Stimulated activated CD4-positive, alpha-beta T cell treated with anti-CD3 and anti-CD28 coated beads, Interleukin-4, amount 100 ng/mL, for 1 hour (primary cell): ENCODE measurements around the gene GADL1.

Experiments used
- DNase-seq: peaks from one replicate; pipeline ENCODE4 v3.0.0-alpha.2; 2020

GADL1 gene, protein sequence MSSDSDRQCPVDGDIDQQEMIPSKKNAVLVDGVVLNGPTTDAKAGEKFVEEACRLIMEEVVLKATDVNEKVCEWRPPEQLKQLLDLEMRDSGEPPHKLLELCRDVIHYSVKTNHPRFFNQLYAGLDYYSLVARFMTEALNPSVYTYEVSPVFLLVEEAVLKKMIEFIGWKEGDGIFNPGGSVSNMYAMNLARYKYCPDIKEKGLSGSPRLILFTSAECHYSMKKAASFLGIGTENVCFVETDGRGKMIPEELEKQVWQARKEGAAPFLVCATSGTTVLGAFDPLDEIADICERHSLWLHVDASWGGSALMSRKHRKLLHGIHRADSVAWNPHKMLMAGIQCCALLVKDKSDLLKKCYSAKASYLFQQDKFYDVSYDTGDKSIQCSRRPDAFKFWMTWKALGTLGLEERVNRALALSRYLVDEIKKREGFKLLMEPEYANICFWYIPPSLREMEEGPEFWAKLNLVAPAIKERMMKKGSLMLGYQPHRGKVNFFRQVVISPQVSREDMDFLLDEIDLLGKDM

DNA sequence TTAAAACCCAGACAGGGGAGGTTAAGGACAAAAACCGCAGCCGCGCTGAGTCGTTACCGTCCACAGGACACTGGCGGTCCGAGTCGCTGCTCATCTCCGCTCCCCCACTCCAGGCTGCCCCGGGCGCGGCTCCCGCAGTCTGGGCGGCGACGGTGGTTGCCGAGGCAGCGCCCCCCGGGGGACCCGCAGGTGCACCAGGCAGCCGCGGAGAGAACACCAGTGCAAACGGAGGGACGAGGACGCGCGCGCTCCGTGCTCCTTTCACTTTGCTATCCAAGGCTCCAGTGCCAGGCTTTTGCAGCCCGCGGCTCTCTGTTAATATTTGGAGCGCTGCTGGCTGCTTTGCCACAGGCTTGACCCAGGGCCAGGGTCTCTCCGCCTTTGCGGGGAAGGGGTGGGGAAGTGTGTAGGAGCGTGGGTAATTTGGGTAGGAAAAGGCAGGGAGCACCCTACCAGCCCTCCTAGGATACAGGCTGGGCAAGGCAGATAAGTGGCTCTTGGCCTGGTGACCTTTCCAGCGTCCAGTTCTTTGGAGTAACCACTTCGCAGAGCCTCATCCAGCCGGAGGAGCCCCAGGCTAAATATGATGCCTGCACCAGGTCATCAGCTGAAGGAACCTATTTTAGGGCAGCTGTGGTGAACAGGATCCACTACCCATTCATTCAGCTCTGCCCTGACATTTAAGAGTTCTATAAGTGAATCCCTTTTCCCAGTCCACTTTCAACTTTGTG lies at the start of gene GADL1:
GADL1 (minus strand) TSS at position 141 of the 731 bp plus-strand sequence; CDS start at position 94, 47 bp downstream.
- DNase-seq = peak; percentile 15

DNA sequence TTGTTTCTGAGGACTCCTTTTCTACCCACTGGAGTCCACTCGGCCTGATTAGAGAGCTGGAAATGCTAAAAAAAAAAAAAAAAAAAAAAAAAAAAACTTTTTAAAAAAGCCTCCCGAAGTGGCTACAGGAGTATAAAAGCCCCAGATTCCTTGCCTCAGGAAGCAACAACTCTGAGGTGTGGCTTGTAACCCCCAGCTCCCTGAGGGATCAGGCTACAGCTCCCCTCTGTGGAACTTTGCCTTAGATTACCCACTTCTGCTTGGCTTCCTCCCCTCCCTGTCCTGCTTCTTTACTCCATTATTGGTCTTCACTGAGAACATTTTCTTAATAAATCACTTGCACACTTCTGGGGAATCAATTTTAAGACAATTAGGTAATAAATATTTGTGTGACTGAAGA lies 49.7 kb upstream of the GADL1 start:
- no peak for DNase-seq

DNA sequence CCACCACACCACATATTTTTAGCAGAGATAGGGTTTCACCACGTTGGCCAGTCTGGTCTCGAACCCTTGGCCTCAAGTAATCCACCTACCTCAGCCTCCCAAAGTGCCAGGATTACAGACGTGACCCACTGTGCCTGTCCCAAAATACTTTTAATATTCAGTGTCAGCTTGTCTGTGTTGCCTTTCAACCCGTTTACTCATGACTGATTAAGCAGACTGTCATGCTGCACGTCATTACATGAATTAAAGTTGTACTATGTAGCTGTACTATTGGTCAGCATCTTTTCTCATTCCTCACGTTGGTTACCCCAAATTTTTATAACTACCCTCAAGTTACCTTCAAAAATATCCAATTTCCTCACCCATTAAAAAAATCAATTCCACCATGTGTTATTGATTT lies 48.7 kb upstream of the GADL1 start:
- no peak for DNase-seq

DNA sequence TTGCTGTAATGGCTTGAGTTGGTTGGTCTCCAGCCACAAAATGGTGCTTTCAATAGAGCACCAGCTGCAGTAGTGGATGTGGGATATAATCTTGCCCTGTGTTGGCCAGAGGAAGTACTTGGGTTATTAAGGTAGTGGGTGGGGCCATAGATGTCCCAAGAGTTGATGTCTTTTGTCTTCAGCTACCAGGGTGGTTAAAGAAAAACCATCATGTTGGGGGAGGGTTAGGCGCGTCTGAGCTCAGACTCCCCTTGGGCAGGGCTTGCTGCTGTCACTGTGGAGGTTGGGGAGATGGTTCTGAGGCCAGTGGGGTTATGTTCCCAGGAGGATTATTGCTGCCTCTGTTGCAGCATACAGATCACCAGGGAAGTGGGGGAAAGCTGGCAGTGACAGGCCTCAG lies 46.9 kb upstream of the GADL1 start:
- no peak for DNase-seq

DNA sequence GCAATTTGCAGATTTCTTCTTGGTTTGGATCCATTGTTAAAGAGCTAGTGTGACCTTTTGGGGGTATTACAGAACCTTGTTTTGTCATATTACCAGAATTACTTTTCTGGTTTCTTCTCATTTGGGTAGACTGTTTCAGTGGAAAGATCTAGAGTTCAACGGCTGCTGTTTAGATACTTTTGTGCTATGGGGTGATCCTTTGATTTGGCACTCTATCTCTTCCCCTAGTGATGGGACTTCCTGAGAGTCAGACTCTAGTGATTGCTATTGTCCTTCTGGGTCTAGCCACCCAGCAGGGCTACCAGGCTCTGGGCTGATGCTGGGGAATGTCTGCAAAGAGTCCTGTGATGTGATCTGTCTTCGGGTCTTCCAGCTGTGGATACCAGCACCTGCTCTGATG lies 46.3 kb upstream of the GADL1 start:
- DNase-seq = no peak

DNA sequence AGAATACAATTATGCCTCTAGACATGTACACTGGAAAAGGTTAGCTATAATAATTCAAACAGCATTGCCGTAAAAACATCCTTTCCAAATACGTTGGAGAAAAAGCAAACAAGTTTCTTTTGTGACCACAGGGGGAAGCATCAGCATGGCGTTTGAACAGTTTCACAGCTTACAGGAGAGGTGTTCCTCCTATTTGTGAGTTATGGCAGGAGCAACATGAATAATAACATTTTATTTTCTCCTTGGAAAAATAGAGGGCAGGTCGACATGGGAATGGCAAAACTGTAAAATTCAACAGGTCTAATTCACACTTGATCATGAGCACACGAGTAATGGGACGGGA lies 39.7 kb upstream of the GADL1 start:
- DNase-seq = no peak

DNA sequence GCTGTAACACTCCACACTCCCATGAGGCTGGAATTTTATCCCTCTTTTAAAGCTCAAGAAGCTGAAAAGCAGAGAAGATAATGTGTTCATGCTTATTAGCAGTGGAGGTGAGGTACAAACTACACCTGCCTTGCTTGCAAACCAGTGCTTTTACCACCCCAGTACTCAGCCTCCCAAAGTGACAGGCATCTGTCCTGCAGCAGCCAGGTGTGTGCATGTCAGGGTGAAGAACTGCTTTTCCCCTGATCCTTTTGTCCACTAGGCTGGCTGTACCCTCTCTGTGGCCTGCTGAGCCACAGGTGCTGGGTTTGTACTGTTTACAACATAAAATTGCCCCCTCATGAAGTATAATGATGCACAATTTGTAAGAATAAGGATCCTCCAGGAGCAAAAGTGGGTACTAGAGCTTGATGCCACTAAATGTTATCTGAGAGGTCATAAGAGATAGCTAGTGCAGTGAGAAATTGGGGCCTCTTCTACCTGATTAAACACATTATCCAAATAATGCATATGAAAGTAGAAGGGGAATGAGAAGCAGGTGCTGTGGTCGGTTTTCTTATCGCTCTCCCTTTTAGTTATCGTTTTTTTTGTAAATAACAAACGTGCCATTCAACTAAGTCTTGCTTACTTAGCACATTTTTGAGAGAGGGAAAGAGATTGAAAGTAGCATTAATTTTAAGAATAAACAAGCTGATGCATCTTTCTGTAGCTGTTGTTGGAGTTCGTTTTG lies 39.2 kb upstream of the GADL1 start:
- DNase-seq = no peak

DNA sequence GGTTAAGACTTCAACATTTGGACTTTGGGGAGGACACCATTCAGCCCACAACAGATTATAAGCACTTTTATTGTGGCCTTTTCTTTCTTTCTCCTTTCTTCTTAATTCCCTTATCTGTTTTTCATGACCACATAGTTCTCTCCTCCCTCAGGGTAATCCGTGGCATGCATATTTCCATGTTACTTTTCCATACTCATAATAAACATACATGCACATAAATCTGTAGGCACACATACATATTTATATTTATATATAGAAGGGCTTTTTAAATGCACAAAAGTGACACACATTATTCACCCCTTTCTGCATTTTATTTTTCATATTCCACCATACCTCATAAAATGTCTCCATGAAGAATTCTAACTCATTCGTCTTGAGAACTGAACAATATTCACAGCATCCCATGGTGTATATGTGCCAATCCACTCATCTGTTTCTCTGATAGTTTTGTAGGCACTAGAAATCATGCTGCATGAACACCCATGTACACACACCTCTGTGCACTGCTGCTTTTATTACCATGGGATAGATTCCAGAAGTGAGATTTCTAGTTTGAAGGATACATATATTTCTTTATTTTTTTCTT lies 38.1 kb upstream of the GADL1 start:
- no peak for DNase-seq

DNA sequence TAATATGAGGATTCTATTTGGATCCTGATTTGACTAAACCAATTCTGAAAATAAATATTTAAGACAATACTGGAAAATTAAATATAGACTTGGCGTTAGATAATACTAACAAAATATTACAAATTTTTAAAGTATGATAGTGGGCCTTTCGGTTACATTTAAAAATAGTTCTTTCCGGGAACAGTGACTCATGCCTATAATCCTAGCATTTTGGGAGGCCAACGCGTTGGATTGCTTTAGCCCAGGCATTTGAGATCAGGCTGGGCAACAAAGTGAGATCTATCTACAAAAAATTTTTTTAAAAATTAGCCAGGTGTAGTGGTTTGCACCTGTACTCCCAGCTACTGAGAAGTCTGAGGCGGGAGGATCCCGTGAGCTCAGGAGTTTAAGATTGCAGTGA lies 30.3 kb upstream of the GADL1 start:
- DNase-seq = no peak

DNA sequence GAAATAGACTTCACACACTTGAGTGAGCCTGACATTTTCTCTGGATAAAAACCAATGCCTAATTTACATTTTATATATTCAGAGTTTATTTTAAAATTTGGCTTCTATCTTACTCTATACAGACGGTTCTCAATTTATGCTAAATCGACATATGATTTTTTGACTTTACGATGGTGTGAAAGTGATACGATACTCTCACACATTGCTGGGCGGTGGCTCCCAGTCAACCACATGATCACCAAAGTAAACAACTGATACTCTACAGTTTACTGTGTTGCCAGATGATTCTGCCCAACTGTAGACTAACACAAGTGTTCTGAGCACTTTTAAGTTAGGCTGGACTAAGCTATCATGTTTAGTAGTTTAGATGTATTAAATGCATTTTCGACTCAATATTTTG lies 25.1 kb upstream of the GADL1 start:
- no peak for DNase-seq

DNA sequence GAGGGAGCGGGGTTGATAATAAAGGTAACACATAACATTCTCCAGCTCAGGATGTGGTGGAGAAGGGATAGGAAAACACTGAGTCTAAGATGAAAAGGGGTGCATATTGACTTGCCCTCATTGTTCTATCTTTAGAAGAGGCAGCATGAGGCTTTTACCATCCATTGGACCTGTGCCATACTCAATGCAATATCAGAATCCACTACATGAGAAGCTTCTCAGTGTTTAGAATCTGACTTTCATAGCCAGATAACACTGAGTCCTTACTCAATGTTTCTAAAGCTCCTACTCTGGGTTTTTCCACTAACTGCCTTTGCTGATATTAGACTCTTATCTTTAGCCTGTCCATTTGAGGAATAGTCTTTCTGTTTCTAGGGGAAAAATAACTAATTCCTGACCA lies 24.3 kb upstream of the GADL1 start:
- DNase-seq = no peak

DNA sequence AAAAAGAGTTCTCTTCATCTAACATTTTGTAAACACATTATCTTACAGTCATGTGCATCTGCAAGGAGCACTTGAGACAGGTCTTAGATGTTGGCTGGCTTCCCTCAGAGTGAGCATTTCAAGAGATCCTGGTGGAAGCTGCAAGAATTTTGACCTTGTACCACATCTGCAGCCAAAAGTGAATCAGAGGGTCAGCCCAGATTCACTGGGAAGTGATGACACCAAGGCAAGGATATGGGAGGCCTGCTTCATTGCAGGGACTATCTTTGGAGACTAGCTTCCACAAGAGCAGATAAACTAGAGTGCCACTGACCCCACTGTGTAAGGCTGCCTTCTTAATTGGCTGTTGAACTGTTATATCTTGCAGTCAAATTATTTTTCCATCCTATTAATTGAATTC lies 21.3 kb upstream of the GADL1 start:
- DNase-seq = no peak

DNA sequence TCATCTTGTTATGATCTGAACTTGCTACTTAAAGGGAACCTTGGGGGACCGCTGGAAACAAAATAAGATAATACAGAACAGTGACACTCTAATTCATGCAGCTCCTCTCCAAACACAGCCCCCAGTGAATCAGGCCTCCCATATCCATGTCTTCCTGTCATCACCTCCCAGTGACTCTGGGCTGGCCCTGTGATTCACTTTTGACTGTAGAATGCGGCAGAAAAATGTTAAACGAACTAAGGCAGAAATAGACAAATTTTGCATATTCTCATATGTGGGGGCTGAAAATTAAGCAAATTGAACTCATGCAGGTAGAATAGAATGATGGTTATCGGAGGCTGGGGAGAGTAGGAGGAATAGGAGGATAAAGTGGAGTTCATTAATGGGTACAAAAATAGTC lies 20.2 kb upstream of the GADL1 start:
- DNase-seq = no peak

DNA sequence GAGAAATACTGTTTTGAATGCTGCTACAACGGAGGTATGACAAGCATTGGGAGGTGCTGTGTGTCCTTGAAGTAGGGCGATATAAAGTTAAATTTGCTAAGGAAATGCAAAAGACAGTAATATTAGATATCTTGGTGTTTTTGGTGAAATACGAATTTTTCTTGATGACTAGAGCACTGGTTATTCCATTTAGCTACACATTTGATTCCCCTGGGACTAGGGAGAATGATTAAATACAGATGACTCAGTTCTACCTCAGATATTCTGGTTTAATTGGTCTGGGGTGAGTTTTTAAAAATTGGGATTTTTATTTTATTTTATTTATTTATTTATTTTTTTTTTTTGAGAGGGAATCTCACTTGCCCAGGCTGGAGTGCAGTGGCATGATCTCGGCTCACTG lies 18.7 kb upstream of the GADL1 start:
- DNase-seq = no peak

DNA sequence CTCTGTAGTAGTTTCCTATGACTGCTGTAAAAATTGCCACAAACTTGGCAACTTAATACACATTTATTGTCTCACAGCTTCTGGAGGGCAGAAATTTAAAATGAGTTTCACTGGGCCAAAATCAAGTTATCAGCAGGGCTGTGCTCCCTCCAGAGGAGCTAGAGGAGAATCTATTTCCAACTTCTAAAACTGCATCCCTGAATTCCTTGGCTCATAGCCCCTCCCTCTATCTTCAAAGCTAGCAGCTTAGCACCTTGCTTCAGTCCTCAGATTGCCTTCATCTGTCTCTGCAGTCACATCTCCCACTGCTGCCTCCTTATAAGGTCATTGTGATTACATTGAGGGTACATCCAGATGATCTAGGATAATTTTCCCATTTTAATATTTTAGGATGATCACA lies 17.8 kb upstream of the GADL1 start:
- no peak for DNase-seq

DNA sequence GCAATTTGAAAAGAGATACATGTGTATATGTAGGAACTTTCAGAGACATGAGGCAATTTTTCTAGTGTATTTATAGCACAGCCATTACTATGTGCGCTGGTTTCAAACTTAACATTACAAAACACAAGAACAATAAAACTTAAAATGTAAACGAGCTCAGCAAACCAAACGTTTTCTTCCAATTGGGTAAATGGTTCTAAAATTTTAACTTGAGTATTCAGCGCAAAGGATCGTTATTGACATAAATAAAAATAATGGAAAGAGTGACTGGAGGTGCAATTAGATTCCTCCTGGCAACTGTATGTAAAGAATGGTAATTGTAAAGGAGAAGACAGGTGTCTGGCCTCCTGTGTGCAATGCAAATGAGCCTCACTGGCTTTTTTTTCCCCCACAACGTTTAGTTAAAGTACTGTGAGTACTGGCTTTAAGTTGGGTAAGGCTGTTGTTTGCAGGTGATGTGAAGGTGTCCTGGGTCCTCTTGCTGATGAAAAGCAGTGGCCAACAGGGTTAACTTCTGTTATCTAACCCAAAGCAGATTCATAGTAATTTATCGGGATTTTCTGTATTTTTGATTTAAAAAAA lies 14.1 kb upstream of the GADL1 start:
- DNase-seq = no peak

DNA sequence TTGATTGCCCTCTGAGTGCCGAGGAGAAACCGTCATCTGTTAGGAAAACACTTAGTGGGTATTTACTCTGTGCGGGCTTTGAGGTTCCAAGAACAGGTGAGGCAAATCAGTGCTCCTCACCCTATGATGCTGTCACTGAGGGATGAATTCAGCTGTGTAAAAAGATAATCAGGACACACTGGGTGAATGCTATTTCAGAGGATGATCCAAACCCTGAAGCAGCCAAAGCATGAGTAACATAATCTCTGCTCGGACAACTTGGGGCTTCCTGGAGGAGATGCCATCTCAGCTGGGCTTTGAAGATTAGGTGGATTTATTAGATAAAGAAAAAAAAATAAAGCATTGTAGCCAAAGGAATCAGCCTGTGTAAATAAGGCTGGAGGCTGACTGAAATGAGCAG lies 10.5 kb upstream of the GADL1 start:
- DNase-seq = no peak

DNA sequence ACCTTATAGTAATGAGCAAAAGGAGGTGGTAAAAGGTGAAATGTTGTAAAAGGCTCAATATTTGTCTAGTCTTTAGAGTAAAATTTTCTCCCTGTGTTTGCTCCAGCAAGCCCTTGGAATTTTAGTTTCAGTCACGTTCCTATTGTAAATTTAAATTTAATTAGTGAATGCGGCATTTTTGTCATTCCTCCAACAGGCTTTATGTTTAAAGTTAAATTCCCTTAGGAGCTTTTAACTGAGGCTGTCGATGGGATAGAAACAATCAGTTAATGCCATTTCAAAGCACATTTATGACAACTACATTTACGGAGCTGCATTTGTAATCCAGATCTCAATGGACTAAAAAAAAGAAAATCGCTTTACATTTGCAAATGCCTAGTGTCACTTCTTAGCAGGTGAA lies 868 bp upstream of the GADL1 start:
- no peak for DNase-seq

DNA sequence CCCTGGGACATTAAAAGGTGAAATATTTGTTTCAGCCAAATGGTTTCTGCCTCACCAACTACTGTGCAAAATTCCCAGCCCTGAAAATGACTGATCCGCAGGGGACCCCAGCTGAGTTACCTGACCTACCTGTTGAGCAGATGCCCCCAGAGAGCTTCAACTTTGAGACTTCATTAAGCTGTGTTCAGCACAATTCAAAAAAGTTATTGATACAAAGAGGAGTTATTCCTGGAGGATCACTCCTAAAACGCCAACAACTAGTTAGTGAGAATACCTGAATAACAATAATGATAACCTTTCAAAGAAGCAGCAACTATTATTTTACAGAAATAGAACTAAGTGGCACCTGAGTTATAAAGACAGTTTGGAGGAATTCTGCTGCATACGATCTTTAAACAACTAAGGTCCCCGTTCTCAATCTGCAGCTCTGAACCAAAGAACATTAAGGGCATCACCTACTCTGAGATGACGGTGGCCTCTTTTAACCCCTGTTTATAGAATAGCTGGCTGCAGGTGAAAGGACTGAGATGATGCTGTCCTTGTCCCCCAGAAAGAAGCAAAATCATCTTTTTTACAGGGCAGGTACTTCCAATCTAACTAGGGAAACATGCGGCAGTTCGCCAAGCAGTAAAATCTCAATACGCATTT lies 659 bp downstream of the GADL1 start:
- DNase-seq = no peak

DNA sequence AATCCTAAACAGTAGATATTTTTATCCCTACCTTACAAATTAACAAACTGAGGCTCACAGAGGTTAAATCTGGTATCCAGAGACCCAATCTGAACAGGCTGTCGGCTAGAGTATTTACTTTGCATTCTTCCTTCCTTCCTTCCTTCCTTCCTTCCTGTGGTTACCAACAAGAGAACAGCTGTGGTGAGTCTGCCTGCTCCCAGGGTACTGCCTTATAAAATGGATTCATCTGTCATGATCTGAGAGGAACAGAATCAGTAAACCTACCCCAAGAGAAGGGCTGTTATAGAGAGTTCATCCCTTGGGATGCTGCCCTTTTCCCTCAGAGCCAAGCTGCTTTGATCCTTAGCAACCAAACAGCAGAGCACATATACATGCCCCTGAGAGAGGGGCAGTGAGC lies 3.6 kb downstream of the GADL1 start:
- no peak for DNase-seq

DNA sequence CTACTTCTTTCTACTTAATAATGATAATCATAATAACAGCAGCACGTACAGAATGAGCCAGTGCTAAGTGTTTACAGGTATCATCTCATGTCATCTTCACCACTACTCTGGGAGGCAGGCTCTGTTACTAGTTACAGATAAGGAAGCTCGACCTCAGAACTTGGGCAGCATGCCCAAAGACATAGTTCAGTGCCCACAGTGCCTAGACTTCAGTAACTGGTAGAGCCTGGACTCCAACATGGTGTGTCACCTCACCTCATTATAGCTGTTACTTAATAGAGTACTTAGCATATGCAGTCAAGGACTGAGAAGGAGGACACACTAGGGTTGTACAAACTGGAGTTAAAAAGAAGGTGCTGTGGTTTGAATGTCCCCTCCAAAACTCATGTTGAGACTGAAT lies 7.6 kb downstream of the GADL1 start:
- DNase-seq = no peak

DNA sequence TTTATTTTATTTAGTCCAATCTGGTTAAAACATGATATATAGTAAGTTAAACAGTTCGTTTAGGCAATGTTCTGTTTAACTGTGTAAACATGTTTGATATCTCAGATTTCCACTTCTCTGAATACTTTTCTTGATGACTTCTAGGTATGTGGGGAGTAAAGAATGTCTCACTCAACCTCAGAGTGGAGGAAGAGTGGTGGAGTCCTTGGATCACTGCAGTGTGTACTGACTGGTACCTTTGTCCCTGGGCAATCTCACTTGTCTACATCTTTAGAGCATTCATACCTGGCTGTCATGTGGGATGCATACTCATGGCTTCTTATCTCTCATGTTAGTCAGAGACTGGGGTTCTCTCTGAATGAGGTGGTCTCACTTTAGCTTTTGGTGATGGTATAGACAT lies 15.6 kb downstream of the GADL1 start:
- DNase-seq = no peak

DNA sequence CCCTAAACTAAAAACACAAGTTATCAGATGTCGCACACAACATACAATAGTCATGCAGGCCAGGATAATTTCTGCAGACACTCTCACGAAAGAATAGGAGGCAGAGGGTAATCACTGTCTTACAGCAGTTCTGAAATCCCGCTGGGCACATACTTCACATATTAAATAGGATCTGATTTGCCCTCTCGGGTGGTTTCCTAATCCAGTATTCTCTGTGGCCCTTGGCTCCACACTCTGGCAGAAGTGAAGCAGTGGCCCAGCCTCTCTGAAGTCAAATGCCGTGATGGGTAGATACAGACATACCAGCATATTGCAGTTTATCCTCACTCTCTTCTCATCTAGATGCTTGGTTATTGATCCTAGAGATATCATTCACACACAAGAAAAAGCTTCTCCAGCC lies 19.0 kb downstream of the GADL1 start:
- DNase-seq = no peak
